Neural progenitor cell (in vitro differentiated cells): Measurements from ENCODE around the gene RASGRP2. TPM values are rescaled to one million over a fixed set of nuclear protein-coding genes. Genes with fewer than 3 reads are reported as not detected.

ENCODE experiments used
- DNase-seq: peaks from one replicate; pipeline ENCODE4 v3.0.0-alpha.2; 2016; ENCODE audit warnings: low spot score
- H2AFZ ChIP-seq: fragments of 200-600 bp; sonication (generic); replicated peaks from 2 replicates; pipeline ENCODE4 v1.6.1; 2016; ENCODE audit warnings: antibody characterized with exemption
- H3F3A ChIP-seq: fragments of 200-600 bp; sonication (generic); 2 replicates; pipeline ENCODE4 v1.6.1; 2016; ENCODE audit warnings: antibody characterized with exemption, low read depth
- H3K27ac ChIP-seq: fragments of 200-600 bp; sonication (generic); 2 replicates; pipeline ENCODE4 v1.5.1; 2016; ENCODE audit warnings: mild to moderate bottlenecking
- H3K27me3 ChIP-seq: fragments of 200-600 bp; sonication (generic); 2 replicates; pipeline ENCODE4 v1.6.1; 2016; ENCODE audit warnings: mild to moderate bottlenecking, moderate library complexity
- H3K36me3 ChIP-seq: fragments of 200-600 bp; sonication (generic); 2 replicates; pipeline ENCODE4 v1.5.1; 2016
- H3K4me1 ChIP-seq: fragments of 200-600 bp; sonication (generic); 2 replicates; pipeline ENCODE4 v1.6.1; 2016; ENCODE audit warnings: mixed run types
- H3K4me2 ChIP-seq: fragments of 200-600 bp; sonication (generic); 2 replicates; pipeline ENCODE4 v1.6.1; 2016
- H3K4me3 ChIP-seq: fragments of 200-600 bp; sonication (generic); 2 replicates; pipeline ENCODE4 v1.5.1; 2016
- H3K79me2 ChIP-seq: fragments of 200-600 bp; sonication (generic); 2 replicates; pipeline ENCODE4 v1.6.1; 2016; ENCODE audit warnings: low read depth
- H3K9ac ChIP-seq: fragments of 200-600 bp; sonication (generic); 2 replicates; pipeline ENCODE4 v1.6.1; 2016
- H3K9me3 ChIP-seq: fragments of 200-600 bp; sonication (generic); 2 replicates; pipeline ENCODE4 v1.5.1; 2016; ENCODE audit warnings: low read depth
- H4K20me1 ChIP-seq: fragments of 200-600 bp; sonication (generic); 2 replicates; pipeline ENCODE4 v1.6.1; 2016; ENCODE audit warnings: low read depth
- H3K27ac Mint-ChIP-seq: 3 replicates; pipeline ENCODE4 v1.8.0; 2021; ENCODE audit warnings: mixed read lengths
- H3K27me3 Mint-ChIP-seq: 2 replicates; pipeline ENCODE4 v1.8.0; 2022; ENCODE audit warnings: low read depth, mild to moderate bottlenecking, inconsistent platforms, moderate library complexity, mixed read lengths; ENCODE audit not compliant: insufficient read depth
- H3K36me3 Mint-ChIP-seq: 3 replicates; pipeline ENCODE4 v1.8.0; 2021; ENCODE audit warnings: mixed read lengths
- H3K4me1 Mint-ChIP-seq: 3 replicates; pipeline ENCODE4 v1.8.0; 2021; ENCODE audit warnings: mixed read lengths
- H3K4me3 Mint-ChIP-seq: 3 replicates; pipeline ENCODE4 v1.8.0; 2021; ENCODE audit warnings: mild to moderate bottlenecking, moderate library complexity, mixed read lengths
- H3K9me3 Mint-ChIP-seq: 3 replicates; pipeline ENCODE4 v1.8.0; 2020; ENCODE audit warnings: mixed read lengths
- EZH2 ChIP-seq: fragments of 200-600 bp; sonication (generic); IDR thresholded peaks from 2 replicates; pipeline ENCODE4 v1.6.1; 2017; ENCODE audit warnings: antibody characterized with exemption, mild to moderate bottlenecking, moderate library complexity
- EZH2phosphoT487 ChIP-seq: fragments of 200-600 bp; sonication (generic); IDR thresholded peaks from 2 replicates; pipeline ENCODE4 v1.6.1; 2017; ENCODE audit warnings: antibody characterized with exemption
- total RNA-seq: library from RNA; depleted of rRNA; stranded (reverse); fragments of >200 nt; gene quantifications from 2 replicates; pipeline ENCODE4 v1.2.3, GENCODE V29; 2015; ENCODE audit warnings: low replicate concordance
- TF ChIP-seq, protein P1 (sequence below): fragments of 200-600 bp; sonication (generic); IDR thresholded peaks from 2 replicates; pipeline ENCODE4 v1.5.1; 2017; ENCODE audit warnings: antibody characterized with exemption, mild to moderate bottlenecking

The RASGRP2 gene
- total RNA-seq, 1 donor from 2014 or later: 0.06 TPM

DNA sequence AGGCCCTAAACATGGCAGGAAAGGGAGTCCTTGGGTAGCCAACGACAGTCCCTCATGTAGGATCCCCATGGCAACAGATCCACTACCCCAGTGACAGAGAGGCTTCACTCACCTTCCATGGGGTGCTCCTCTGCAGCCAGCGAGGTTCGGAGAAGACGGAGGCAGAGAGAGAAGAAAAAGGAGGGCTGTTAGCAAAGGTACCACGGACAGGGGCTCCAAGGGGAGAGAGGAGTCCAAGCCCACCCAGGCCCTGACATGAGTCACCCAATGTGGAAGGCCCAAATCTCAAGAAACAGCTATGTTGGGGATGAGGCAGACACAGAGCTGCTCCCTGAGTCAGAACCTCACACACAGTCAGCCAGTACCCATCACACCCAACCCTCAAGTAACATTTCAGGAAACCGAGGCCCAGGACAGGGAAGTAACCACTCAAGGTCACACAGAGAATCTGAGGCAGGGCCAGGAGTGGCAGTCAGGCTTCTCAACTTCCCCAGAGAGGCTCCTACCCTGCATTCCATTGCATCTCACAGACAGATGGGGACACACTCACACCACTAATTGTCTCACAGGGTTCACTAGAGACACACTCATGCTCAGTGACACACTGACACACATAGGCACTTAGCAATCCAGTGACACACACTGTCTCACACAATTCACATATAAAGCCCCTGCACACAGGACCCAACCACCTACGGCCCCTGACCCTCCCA is 46.1 kb downstream of the RASGRP2 start:
- Histone ChIP-seq H3F3A (no peaks in the 10 kb centered on the region), H4K20me1 (no peaks in the 10 kb centered on the region), H3K4me1 (peaks cover 17% of the 10 kb centered on the region), H3K79me2 (no peaks in the 10 kb centered on the region), H3K27me3 (peaks cover 18% of the 10 kb centered on the region), H3K9me3 (no peaks in the 10 kb centered on the region), H3K36me3 (no peaks in the 10 kb centered on the region), H3K9ac (no peak overlapping the region), H3K4me2 (no peak overlapping the region), H2AFZ (no peak overlapping the region), H3K27ac (no peak overlapping the region), H3K4me3 (no peak overlapping the region)
- Mint-ChIP-seq H3K27ac (peak overlapping the region; percentile 83), H3K27me3 (peaks cover 7% of the 10 kb centered on the region), H3K9me3 (peaks cover 3% of the 10 kb centered on the region), H3K36me3 (no peaks in the 10 kb centered on the region), H3K4me1 (peaks cover 45% of the 10 kb centered on the region), H3K4me3 (no peak overlapping the region)
- TF ChIP-seq EZH2: no peak
- no peak for TF ChIP-seq EZH2phosphoT487
- TF ChIP-seq, protein P1, sequence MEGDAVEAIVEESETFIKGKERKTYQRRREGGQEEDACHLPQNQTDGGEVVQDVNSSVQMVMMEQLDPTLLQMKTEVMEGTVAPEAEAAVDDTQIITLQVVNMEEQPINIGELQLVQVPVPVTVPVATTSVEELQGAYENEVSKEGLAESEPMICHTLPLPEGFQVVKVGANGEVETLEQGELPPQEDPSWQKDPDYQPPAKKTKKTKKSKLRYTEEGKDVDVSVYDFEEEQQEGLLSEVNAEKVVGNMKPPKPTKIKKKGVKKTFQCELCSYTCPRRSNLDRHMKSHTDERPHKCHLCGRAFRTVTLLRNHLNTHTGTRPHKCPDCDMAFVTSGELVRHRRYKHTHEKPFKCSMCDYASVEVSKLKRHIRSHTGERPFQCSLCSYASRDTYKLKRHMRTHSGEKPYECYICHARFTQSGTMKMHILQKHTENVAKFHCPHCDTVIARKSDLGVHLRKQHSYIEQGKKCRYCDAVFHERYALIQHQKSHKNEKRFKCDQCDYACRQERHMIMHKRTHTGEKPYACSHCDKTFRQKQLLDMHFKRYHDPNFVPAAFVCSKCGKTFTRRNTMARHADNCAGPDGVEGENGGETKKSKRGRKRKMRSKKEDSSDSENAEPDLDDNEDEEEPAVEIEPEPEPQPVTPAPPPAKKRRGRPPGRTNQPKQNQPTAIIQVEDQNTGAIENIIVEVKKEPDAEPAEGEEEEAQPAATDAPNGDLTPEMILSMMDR: no peak
- DNase-seq: no peak

DNA sequence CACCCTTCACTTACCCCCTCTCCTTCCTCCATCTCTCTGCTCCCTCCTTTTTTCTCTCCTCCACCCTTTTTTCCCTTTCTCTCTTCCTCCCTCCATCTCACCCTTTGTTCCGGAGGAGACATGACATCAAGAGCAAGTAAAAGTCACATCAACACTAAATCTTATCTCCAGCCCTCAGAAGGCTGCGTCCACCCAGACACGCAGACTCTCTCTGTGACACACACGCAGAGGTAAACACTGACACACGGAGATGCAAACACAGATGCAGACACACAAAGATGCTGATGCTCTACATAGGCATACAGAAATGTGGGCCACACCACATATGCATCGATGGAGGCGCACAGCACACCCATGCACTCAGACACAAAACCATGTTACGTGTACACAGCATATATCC is 47.9 kb downstream of the RASGRP2 start:
- H3K4me2 ChIP-seq: no peak overlapping the region
- Mint-ChIP-seq H3K4me1 (peaks cover 49% of the 10 kb centered on the region), H3K27ac (peak overlapping the region; percentile 55), H3K36me3 (no peaks in the 10 kb centered on the region), H3K4me3 (no peak overlapping the region), H3K9me3 (no peaks in the 10 kb centered on the region), H3K27me3 (peaks cover 7% of the 10 kb centered on the region)
- peaks cover 19% of the 10 kb centered on the region for H3K4me1 ChIP-seq
- no peak overlapping the region for H3K27ac ChIP-seq
- H3K27me3 ChIP-seq: peaks cover 34% of the 10 kb centered on the region
- no peaks in the 10 kb centered on the region for H3K9me3 ChIP-seq
- no peak overlapping the region for H3K9ac ChIP-seq
- H3K36me3 ChIP-seq: no peaks in the 10 kb centered on the region
- no peaks in the 10 kb centered on the region for H4K20me1 ChIP-seq
- TF ChIP-seq EZH2phosphoT487 (no peak), EZH2 (no peak)
- TF ChIP-seq, protein P1: no peak
- H3K4me3 ChIP-seq: no peak overlapping the region
- H3K79me2 ChIP-seq: no peaks in the 10 kb centered on the region
- H2AFZ ChIP-seq: no peak overlapping the region
- no peaks in the 10 kb centered on the region for H3F3A ChIP-seq
- no peak for DNase-seq

DNA sequence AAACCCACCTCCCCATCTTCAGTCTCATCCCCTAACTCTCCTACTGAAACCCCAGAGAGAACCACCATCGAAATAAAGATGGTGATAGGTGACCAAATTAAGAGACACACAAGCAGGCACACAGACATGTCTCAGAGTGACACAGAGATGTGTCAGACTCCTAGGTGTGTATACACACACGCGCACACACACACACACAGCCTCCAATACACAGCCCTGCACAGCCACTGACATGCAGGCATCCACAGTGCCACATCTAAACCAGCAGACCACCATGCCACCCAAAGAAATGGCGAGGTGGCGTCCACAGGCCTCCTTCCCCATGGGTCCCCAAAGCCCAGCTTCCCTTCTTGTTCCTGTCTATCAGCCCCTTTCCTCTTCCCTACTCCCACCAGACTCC is 48.4 kb downstream of the RASGRP2 start:
- no peak overlapping the region for H2AFZ ChIP-seq
- no peak overlapping the region for H3K27ac ChIP-seq
- H3F3A ChIP-seq: no peaks in the 10 kb centered on the region
- no peak overlapping the region for H3K4me3 Mint-ChIP-seq
- H3K4me1 Mint-ChIP-seq: peaks cover 53% of the 10 kb centered on the region
- peaks cover 7% of the 10 kb centered on the region for H3K27me3 Mint-ChIP-seq
- no peak overlapping the region for H3K4me2 ChIP-seq
- no peaks in the 10 kb centered on the region for H3K79me2 ChIP-seq
- H3K9me3 Mint-ChIP-seq: no peaks in the 10 kb centered on the region
- H3K27ac Mint-ChIP-seq: peak overlapping the region; percentile 53
- no peaks in the 10 kb centered on the region for H3K36me3 Mint-ChIP-seq
- no peak for DNase-seq
- H3K4me3 ChIP-seq: no peak overlapping the region
- H3K4me1 ChIP-seq: peaks cover 19% of the 10 kb centered on the region
- H3K9ac ChIP-seq: no peak overlapping the region
- TF ChIP-seq, protein P1: no peak
- no peak for TF ChIP-seq EZH2
- H3K9me3 ChIP-seq: no peaks in the 10 kb centered on the region
- no peaks in the 10 kb centered on the region for H3K36me3 ChIP-seq
- no peaks in the 10 kb centered on the region for H4K20me1 ChIP-seq
- peaks cover 37% of the 10 kb centered on the region for H3K27me3 ChIP-seq
